GM23248 (cell line): ENCODE data around the gene COX5A. TPM values are rescaled to one million over a fixed set of nuclear protein-coding genes. Genes with fewer than 3 reads are reported as not detected.

Experiments
- DNase-seq: peaks from one replicate; pipeline ENCODE4 v3.0.0-alpha.2; 2015
- H2AFZ ChIP-seq: fragments of 200-600 bp; sonication (generic); 2 replicates; pipeline ENCODE4 v1.6.1; 2016; ENCODE audit warnings: antibody characterized with exemption
- H3F3A ChIP-seq: fragments of 200-600 bp; sonication (generic); 2 replicates; pipeline ENCODE4 v1.6.1; 2016; ENCODE audit warnings: mild to moderate bottlenecking, antibody characterized with exemption, mixed run types; ENCODE audit not compliant: insufficient read depth
- H3K27ac ChIP-seq: fragments of 200-600 bp; sonication (generic); 2 replicates; pipeline ENCODE4 v1.5.1; 2016; ENCODE audit warnings: mild to moderate bottlenecking
- H3K27me3 ChIP-seq: fragments of 200-600 bp; sonication (generic); replicated peaks from 2 replicates; pipeline ENCODE4 v1.6.1; 2016; ENCODE audit warnings: mild to moderate bottlenecking; ENCODE audit not compliant: insufficient read depth
- H3K36me3 ChIP-seq: fragments of 200-600 bp; sonication (generic); 2 replicates; pipeline ENCODE4 v1.6.1; 2016; ENCODE audit warnings: low read depth, mild to moderate bottlenecking
- H3K4me1 ChIP-seq: fragments of 200-600 bp; sonication (generic); 2 replicates; pipeline ENCODE4 v1.6.1; 2016; ENCODE audit warnings: mild to moderate bottlenecking; ENCODE audit not compliant: insufficient read depth
- H3K4me2 ChIP-seq: fragments of 200-600 bp; sonication (generic); one replicate; pipeline ENCODE4 v1.6.1; 2016; ENCODE audit warnings: mild to moderate bottlenecking; ENCODE audit not compliant: unreplicated experiment
- H3K4me3 ChIP-seq: fragments of 200-600 bp; sonication (generic); 2 replicates; pipeline ENCODE4 v1.5.1; 2016; ENCODE audit warnings: mild to moderate bottlenecking
- H3K79me2 ChIP-seq: fragments of 200-600 bp; sonication (generic); 2 replicates; pipeline ENCODE4 v1.6.1; 2016; ENCODE audit warnings: mild to moderate bottlenecking; ENCODE audit not compliant: insufficient read depth
- H3K9ac ChIP-seq: fragments of 200-600 bp; sonication (generic); 2 replicates; pipeline ENCODE4 v1.6.1; 2016; ENCODE audit warnings: mild to moderate bottlenecking
- H3K9me2 ChIP-seq: fragments of 200-600 bp; sonication (generic); 2 replicates; pipeline ENCODE4 v1.6.1; 2016; ENCODE audit warnings: mixed run types, mild to moderate bottlenecking, moderate library complexity; ENCODE audit not compliant: insufficient read depth
- H3K9me3 ChIP-seq: fragments of 200-600 bp; sonication (generic); one replicate; pipeline ENCODE4 v1.6.1; 2017; ENCODE audit warnings: low read depth
- H4K20me1 ChIP-seq: fragments of 200-600 bp; sonication (generic); 2 replicates; pipeline ENCODE4 v1.6.0; 2016; ENCODE audit not compliant: insufficient read depth
- EZH2 ChIP-seq: fragments of 200-600 bp; sonication (generic); IDR thresholded peaks from 2 replicates; pipeline ENCODE4 v1.6.1; 2018; ENCODE audit warnings: antibody characterized with exemption, mild to moderate bottlenecking; ENCODE audit not compliant: insufficient read depth, poor library complexity, severe bottlenecking
- EZH2phosphoT487 ChIP-seq: fragments of 200-600 bp; sonication (generic); IDR thresholded peaks from 2 replicates; pipeline ENCODE4 v1.6.1; 2018; ENCODE audit warnings: antibody characterized with exemption, moderate library complexity, mild to moderate bottlenecking, low read depth; ENCODE audit not compliant: insufficient read depth
- WGBS, 2 experiments: methylation state at CpG; one replicate each; pipeline ENCODE4 v1.1.6; 2015 to 2017; ENCODE audit warnings: low lambda C conversion rate in 2 of 2, low coverage in 1 of 2; ENCODE audit errors: missing lambda C conversion rate in 2 of 2; 5-methylcytosine and 5-hydroxymethylcytosine counted together
- in situ Hi-C: fragments of 300-500 bp; cut with MboI; formaldehyde crosslinking; loops from 2 replicates; pipeline ENCODE4 v1.15.0; 2020
- polyA plus RNA-seq: library from polyadenylated mRNA; unstranded; fragments of >200 nt; fragmentation: Nextera tagmentation; extraction: Ambion mirVana; gene quantifications from 2 replicates; pipeline ENCODE4 v1.2.1, GENCODE V29; 2016
- total RNA-seq: library from RNA; depleted of rRNA; stranded (reverse); fragments of >200 nt; shearing (Covaris generic); gene quantifications from 2 replicates; pipeline ENCODE4 v1.2.3, GENCODE V29; 2014

The COX5A gene
- total and polyA plus RNA-seq, 2 experiments from 2014 or later = 48.2 to 321 TPM

DNA sequence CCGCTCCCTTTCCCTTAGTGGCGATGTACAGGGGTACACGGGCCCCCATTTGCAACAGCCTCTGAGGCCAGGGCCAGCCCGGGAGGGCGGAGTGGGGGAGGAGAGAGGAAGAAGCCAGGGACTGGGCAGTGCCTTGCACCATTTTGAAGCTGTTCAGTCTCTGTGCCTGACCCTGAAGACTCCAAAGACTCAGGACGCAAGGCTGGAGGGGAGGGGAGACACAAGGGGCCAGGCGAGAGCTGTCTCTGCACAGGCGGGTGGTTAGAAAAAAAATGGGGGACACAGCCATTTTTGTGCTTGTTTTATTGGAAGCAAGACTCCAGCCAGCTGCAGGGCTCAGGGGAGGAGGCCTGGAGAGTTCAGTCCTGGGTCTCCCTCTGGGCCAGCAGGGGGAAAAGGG, 17.1 kb upstream of the COX5A start:
- H3K4me3 ChIP-seq = no peak overlapping the region
- H4K20me1 ChIP-seq = no peaks in the 10 kb centered on the region
- H3K27me3 ChIP-seq = 0 out of 2 replicates have a peak, but pooled peaks cover 3% of the 10 kb centered on the region
- no peak overlapping the region for H3K27ac ChIP-seq
- no peak overlapping the region for H3K9ac ChIP-seq
- H2AFZ ChIP-seq = no peak overlapping the region
- H3F3A ChIP-seq = no peaks in the 10 kb centered on the region
- H3K36me3 ChIP-seq = no peaks in the 10 kb centered on the region
- 73 to 75% methylated on average over 8 of the region's 8 CpGs for WGBS, 2 experiments
- TF ChIP-seq EZH2 (no peak), EZH2phosphoT487 (no peak)
- in situ Hi-C loops = no loop called here
- peaks cover 3% of the 10 kb centered on the region; the same call in 1 of the 2 replicates for H3K4me1 ChIP-seq
- no peaks in the 10 kb centered on the region for H3K9me3 ChIP-seq
- no peak overlapping the region for H3K4me2 ChIP-seq
- no peaks in the 10 kb centered on the region for H3K79me2 ChIP-seq
- DNase-seq = no peak
- H3K9me2 ChIP-seq = no peaks in the 10 kb centered on the region

DNA sequence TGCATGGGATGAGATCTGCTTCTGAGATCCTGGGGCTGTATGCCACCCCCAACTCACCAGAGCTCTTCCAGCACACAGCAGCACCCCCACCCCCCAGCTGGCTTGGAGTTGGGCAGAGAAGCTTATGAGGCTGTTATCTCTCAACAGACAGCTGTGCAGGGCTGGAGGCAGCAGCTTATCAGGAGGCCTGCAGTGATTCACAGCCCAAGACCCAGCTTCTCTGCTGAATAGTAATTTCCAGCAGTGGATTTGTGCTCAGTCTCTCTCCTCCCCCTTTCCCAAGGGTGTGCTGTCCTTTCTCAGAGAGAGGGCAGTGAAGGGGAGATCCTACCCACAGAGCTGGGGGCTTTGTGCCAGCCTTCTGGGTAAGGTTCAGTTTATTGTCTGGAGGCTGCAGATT, 16.6 kb upstream of the COX5A start:
- no peak overlapping the region for H3K9ac ChIP-seq
- H3K27ac ChIP-seq = no peak overlapping the region
- H3K79me2 ChIP-seq = no peaks in the 10 kb centered on the region
- no peaks in the 10 kb centered on the region for H3K9me2 ChIP-seq
- no peak overlapping the region for H3K4me2 ChIP-seq
- no peaks in the 10 kb centered on the region for H3K36me3 ChIP-seq
- DNase-seq = peak; percentile 52
- TF ChIP-seq EZH2phosphoT487 = no peak
- TF ChIP-seq EZH2 = no peak
- in situ Hi-C loops = loop anchor here (5.0 kb wide), 1 partner anchor 182 kb away; no protein-coding TSS in a partner anchor
- H2AFZ ChIP-seq = no peak overlapping the region
- H3K4me3 ChIP-seq = no peak overlapping the region
- H3K27me3 ChIP-seq = 0 out of 2 replicates have a peak, but pooled peaks cover 3% of the 10 kb centered on the region
- H4K20me1 ChIP-seq = no peaks in the 10 kb centered on the region
- H3F3A ChIP-seq = no peaks in the 10 kb centered on the region
- no peaks in the 10 kb centered on the region for H3K9me3 ChIP-seq
- H3K4me1 ChIP-seq = peaks cover 3% of the 10 kb centered on the region; the same call in 1 of the 2 replicates

DNA sequence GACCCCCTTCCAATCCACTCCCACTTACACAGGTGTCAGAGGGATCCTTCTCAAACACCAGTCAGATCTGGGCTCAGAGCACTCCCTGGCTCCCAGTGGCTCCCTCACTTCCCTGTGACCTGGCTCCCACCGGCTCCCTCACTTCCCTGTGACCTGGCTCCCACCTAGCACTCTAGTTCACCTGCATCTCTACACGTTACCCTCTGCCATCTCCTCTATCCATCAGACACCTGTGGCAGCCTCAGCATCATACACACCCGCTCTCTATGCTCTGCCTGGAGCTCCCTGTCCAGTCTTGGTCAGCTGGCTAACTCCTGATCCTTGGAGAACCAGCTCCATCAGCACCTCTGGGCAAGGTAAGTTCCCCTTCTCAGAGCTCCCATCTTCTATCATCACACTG, 13.1 kb upstream of the COX5A start:
- no peak overlapping the region for H2AFZ ChIP-seq
- WGBS, 2 experiments = 60 to 64% methylated on average over 3 of the region's 3 CpGs
- in situ Hi-C loops = loop anchor here (5.0 kb wide), 1 partner anchor 179 kb away; no protein-coding TSS in a partner anchor

DNA sequence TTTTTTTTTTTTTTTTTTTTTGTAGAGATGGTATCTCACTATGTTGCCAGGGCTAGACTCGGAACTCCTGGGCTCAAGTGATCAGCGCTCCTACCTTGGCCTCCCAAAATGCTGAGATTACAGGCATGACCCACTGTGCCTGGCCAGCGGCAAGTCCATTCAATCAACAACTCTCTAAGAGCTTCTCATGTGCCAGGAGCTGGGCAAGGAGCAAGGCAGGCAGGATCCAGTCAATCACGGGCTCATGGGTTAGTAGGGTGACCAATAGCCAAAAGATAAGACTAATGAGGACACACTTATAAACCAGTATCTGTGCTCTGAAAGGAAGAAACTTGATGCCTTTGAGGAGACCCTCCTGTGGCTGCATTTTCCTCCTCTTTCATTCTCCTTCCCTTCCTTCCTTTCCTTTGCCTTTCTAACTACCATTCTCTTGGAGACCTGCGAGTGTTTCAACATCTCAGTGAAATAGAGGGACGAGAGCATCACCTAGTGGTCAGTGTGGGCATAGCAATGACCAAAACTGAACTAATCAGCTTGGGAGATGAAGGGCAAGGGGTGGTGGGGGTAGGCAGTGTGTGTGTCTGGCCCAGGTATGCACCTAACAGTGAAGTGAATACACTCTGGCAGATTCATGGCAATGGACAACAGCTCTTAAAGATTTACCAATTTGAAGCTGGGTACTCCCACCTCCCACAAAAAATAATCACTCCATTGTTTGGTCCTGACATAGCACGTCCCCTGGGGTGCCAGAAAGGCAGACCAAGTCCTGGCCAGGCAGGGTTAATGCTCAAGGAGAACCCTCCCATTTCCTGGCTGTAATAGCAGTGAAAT, 12.4 kb upstream of the COX5A start:
- H3K9me3 ChIP-seq = no peaks in the 10 kb centered on the region
- H3K79me2 ChIP-seq = no peaks in the 10 kb centered on the region
- no peak overlapping the region for H3K27ac ChIP-seq
- no peak overlapping the region for H3K4me2 ChIP-seq
- DNase-seq = peak; percentile 74
- 24 to 35% methylated on average over 7 of the region's 7 CpGs for WGBS, 2 experiments
- H2AFZ ChIP-seq = no peak overlapping the region
- no peak overlapping the region for H3K9ac ChIP-seq
- H3K27me3 ChIP-seq = no peaks in the 10 kb centered on the region
- TF ChIP-seq EZH2 (no peak), EZH2phosphoT487 (no peak)
- no peaks in the 10 kb centered on the region for H3K4me1 ChIP-seq
- no peaks in the 10 kb centered on the region for H3F3A ChIP-seq
- no peaks in the 10 kb centered on the region for H3K9me2 ChIP-seq
- H3K4me3 ChIP-seq = no peak overlapping the region
- in situ Hi-C loops = loop anchor here (5.0 kb wide), 1 partner anchor 178 kb away; no protein-coding TSS in a partner anchor
- H3K36me3 ChIP-seq = no peaks in the 10 kb centered on the region
- H4K20me1 ChIP-seq = no peaks in the 10 kb centered on the region

More for the DNA sequence above, 13.1 kb upstream of the COX5A start:
- H3F3A ChIP-seq = no peaks in the 10 kb centered on the region
- no peaks in the 10 kb centered on the region for H3K27me3 ChIP-seq
- no peaks in the 10 kb centered on the region for H3K79me2 ChIP-seq
- H3K4me1 ChIP-seq = no peaks in the 10 kb centered on the region
- H3K9me3 ChIP-seq = no peaks in the 10 kb centered on the region
- TF ChIP-seq EZH2phosphoT487 = no peak
- no peak for TF ChIP-seq EZH2
- H3K9me2 ChIP-seq = no peaks in the 10 kb centered on the region
- H3K4me2 ChIP-seq = no peak overlapping the region
- DNase-seq = no peak
- no peak overlapping the region for H3K27ac ChIP-seq
- H3K9ac ChIP-seq = no peak overlapping the region
- no peak overlapping the region for H3K4me3 ChIP-seq
- H3K36me3 ChIP-seq = no peaks in the 10 kb centered on the region
- no peaks in the 10 kb centered on the region for H4K20me1 ChIP-seq
